Peyer's patch (tissue), 4 donors: ENCODE measurements around the gene GOLGA7B. TPM values are rescaled to one million over a fixed set of nuclear protein-coding genes. Genes with fewer than 3 reads are reported as not detected.
A peak's percentile ranks its signal among the peaks of the same experiment; 100 is the strongest.

Experiments
- DNase-seq, 3 donors: peaks; one replicate each; pipeline ENCODE4 v3.0.0-alpha.2; 2017 to 2019
- H3K27ac ChIP-seq, 4 donors: fragments of 200-600 bp; sonication (generic); one replicate each; pipeline ENCODE4 v1.5.1; 2016 to 2019
- H3K27me3 ChIP-seq, 2 donors: fragments of 200-600 bp; sonication (generic); one replicate each; pipeline ENCODE4 v1.5.1; 2019
- H3K36me3 ChIP-seq, 3 donors: fragments of 200-600 bp; sonication (generic); one replicate each; pipeline ENCODE4 v1.5.1; 2016 to 2019
- H3K4me1 ChIP-seq, 4 donors: fragments of 200-600 bp; sonication (generic); one replicate each; pipeline ENCODE4 v1.5.1; 2016 to 2019
- H3K4me3 ChIP-seq, 4 donors: fragments of 200-600 bp; sonication (generic); 1 replicate in 3 of 4; 2 replicates in 1 of 4; pipeline ENCODE4 v1.5.1; 2016 to 2019; ENCODE audit warnings: mild to moderate bottlenecking in 1 of 4
- H3K9me3 ChIP-seq, 4 donors: fragments of 200-600 bp; sonication (generic); one replicate each; pipeline ENCODE4 v1.5.1; 2016 to 2019; ENCODE audit warnings: mild to moderate bottlenecking in 1 of 4
- CTCF ChIP-seq, 6 experiments: fragments of 450-650 bp in 4 of 6; fragments of 200-600 bp in 2 of 6; sonication (generic) in 1 of 6; IDR thresholded peaks; one replicate each; pipeline ENCODE4 v1.5.1; 2017 to 2019; ENCODE audit warnings: antibody characterized with exemption in 6 of 6, mild to moderate bottlenecking in 3 of 6, moderate library complexity in 1 of 6
- POLR2A ChIP-seq, 2 donors: fragments of 450-650 bp; IDR thresholded peaks; one replicate each; pipeline ENCODE4 v1.5.1; 2017; ENCODE audit warnings: antibody characterized with exemption in 2 of 2, mild to moderate bottlenecking in 2 of 2, moderate library complexity in 2 of 2
- total RNA-seq, 4 donors: library from RNA; depleted of rRNA; stranded (reverse); fragments of >200 nt; gene quantifications; one replicate each; pipeline ENCODE4 v1.1.0, GENCODE V29; 2016

The GOLGA7B gene
- total RNA-seq, 4 donors from 2014 or later, result 0.27 to 0.88 (median 0.79) TPM

- TF ChIP-seq POLR2A (IDR thresholded peaks at IDR 0.05) (no peak), CTCF (IDR thresholded peaks at IDR 0.05) (no peak)
- Histone ChIP-seq H3K4me3 (no peak overlapping the region), H3K9me3 (no peaks in the 10 kb centered on the region), H3K27ac (no peak overlapping the region), H3K36me3 (no peaks in the 10 kb centered on the region), H3K4me1 (no peaks in the 10 kb centered on the region), H3K27me3 (no peaks in the 10 kb centered on the region)
- DNase-seq, result peak in 1 of 3 donors; percentile 41
Measured at GRCh38 chr10:97896756-97897358, 47.2 kb downstream of the GOLGA7B start.

GRCh38 chr10:97898429-97898828, 48.8 kb downstream of the GOLGA7B start:
- H3K4me3 ChIP-seq, result no peak overlapping the region
- H3K27ac ChIP-seq, result no peak overlapping the region
- no peaks in the 10 kb centered on the region for H3K36me3 ChIP-seq
- H3K27me3 ChIP-seq, result no peaks in the 10 kb centered on the region
- no peaks in the 10 kb centered on the region for H3K4me1 ChIP-seq
- peak in 1 of 3 donors; percentile 4 for DNase-seq
- TF ChIP-seq POLR2A (IDR thresholded peaks at IDR 0.05), result no peak
- TF ChIP-seq CTCF (IDR thresholded peaks at IDR 0.05), result no peak
- H3K9me3 ChIP-seq, result no peaks in the 10 kb centered on the region

GRCh38 chr10:97901381-97901780, 51.7 kb downstream of the GOLGA7B start:
- H3K27me3 ChIP-seq, result no peaks in the 10 kb centered on the region
- H3K36me3 ChIP-seq, result no peaks in the 10 kb centered on the region
- peak in 1 of 3 donors; percentile 20 for DNase-seq
- no peak overlapping the region for H3K4me3 ChIP-seq
- no peak for TF ChIP-seq POLR2A (IDR thresholded peaks at IDR 0.05)
- no peak for TF ChIP-seq CTCF (IDR thresholded peaks at IDR 0.05)
- H3K27ac ChIP-seq, result no peak overlapping the region
- no peaks in the 10 kb centered on the region for H3K4me1 ChIP-seq
- no peaks in the 10 kb centered on the region for H3K9me3 ChIP-seq

GRCh38 chr10:97903128-97904017, 53.7 kb downstream of the GOLGA7B start:
- Histone ChIP-seq H3K9me3 (no peaks in the 10 kb centered on the region), H3K4me1 (no peaks in the 10 kb centered on the region), H3K4me3 (no peak overlapping the region), H3K27me3 (no peaks in the 10 kb centered on the region), H3K27ac (no peak overlapping the region), H3K36me3 (no peaks in the 10 kb centered on the region)
- no peak for DNase-seq
- TF ChIP-seq POLR2A (IDR thresholded peaks at IDR 0.05) (no peak), CTCF (IDR thresholded peaks at IDR 0.05) (no peak)

- Histone ChIP-seq H3K9me3 (no peaks in the 10 kb centered on the region), H3K36me3 (no peaks in the 10 kb centered on the region), H3K4me1 (no peaks in the 10 kb centered on the region), H3K27me3 (no peaks in the 10 kb centered on the region), H3K4me3 (no peak overlapping the region), H3K27ac (no peak overlapping the region)
- DNase-seq, result no peak
- TF ChIP-seq CTCF (IDR thresholded peaks at IDR 0.05), result no peak
- no peak for TF ChIP-seq POLR2A (IDR thresholded peaks at IDR 0.05)
Measured at GRCh38 chr10:97904018-97904381, 54.4 kb downstream of the GOLGA7B start.
